Progenitor cell of endocrine pancreas (in vitro differentiated cells): ENCODE measurements around the gene PLPPR3. TPM values are rescaled to one million over a fixed set of nuclear protein-coding genes. Genes with fewer than 3 reads are reported as not detected.
"Not testable (repeated sequence)": the region's sequence is repeated elsewhere in the genome, so short reads cannot be mapped to it uniquely, and the experiment has no call there.

Experiments used
- DNase-seq: peaks from one replicate; pipeline ENCODE4 v3.0.0; 2021; ENCODE audit warnings: low spot score; ENCODE audit not compliant: unreplicated experiment
- H3K27ac Mint-ChIP-seq: 2 replicates; pipeline ENCODE4 v1.8.0; 2021; ENCODE audit warnings: mild to moderate bottlenecking, moderate library complexity, mixed read lengths
- H3K27me3 Mint-ChIP-seq: 2 replicates; pipeline ENCODE4 v1.8.0; 2021; ENCODE audit warnings: mixed read lengths
- H3K36me3 Mint-ChIP-seq: 2 replicates; pipeline ENCODE4 v1.8.0; 2022; ENCODE audit warnings: mixed read lengths; ENCODE audit not compliant: insufficient read depth
- H3K4me1 Mint-ChIP-seq: 2 replicates; pipeline ENCODE4 v1.8.0; 2021; ENCODE audit warnings: low read depth, mixed read lengths
- H3K4me3 Mint-ChIP-seq: 2 replicates; pipeline ENCODE4 v1.8.0; 2021; ENCODE audit warnings: low read depth, mild to moderate bottlenecking, moderate library complexity, mixed read lengths
- H3K9me3 Mint-ChIP-seq: 2 replicates; pipeline ENCODE4 v1.8.0; 2021; ENCODE audit warnings: low read depth, mixed read lengths
- total RNA-seq: library from RNA; stranded (reverse); gene quantifications from 2 replicates; pipeline ENCODE4 v1.2.1, GENCODE V29; 2021
- TF ChIP-seq, protein P1 (sequence below): fragments of 200-600 bp; sonication (generic); IDR thresholded peaks from one replicate; pipeline ENCODE4 v1.5.0; 2021; ENCODE audit warnings: antibody characterized with exemption, mild to moderate bottlenecking; ENCODE audit not compliant: unreplicated experiment

The PLPPR3 gene
- total RNA-seq, 1 donor from 2014 or later: 129 TPM

- no peak within 1 kb of the TSS for H3K4me3 Mint-ChIP-seq
- no peak within 1 kb of the TSS for H3K27ac Mint-ChIP-seq
- H3K4me1 Mint-ChIP-seq: no peaks in the 10 kb centered on the region
- no peaks in the 10 kb centered on the region for H3K9me3 Mint-ChIP-seq
- DNase-seq: no peak
- H3K36me3 Mint-ChIP-seq: no peaks in the 10 kb centered on the region
- H3K27me3 Mint-ChIP-seq: peaks cover 3% of the 10 kb centered on the region
- TF ChIP-seq, protein P1, sequence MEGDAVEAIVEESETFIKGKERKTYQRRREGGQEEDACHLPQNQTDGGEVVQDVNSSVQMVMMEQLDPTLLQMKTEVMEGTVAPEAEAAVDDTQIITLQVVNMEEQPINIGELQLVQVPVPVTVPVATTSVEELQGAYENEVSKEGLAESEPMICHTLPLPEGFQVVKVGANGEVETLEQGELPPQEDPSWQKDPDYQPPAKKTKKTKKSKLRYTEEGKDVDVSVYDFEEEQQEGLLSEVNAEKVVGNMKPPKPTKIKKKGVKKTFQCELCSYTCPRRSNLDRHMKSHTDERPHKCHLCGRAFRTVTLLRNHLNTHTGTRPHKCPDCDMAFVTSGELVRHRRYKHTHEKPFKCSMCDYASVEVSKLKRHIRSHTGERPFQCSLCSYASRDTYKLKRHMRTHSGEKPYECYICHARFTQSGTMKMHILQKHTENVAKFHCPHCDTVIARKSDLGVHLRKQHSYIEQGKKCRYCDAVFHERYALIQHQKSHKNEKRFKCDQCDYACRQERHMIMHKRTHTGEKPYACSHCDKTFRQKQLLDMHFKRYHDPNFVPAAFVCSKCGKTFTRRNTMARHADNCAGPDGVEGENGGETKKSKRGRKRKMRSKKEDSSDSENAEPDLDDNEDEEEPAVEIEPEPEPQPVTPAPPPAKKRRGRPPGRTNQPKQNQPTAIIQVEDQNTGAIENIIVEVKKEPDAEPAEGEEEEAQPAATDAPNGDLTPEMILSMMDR: no peak
These were observed 30.6 kb upstream of the PLPPR3 start, which contains the start of gene ELANE for GRCh38 chr19:852136-853013. Gene ELANE, plus strand, starts transcription at chr19:852303. Its CDS starts 26 bp downstream, at chr19:852329.

GRCh38 chr19:850979-851335 is 29.2 kb upstream of the PLPPR3 start:
- Mint-ChIP-seq H3K36me3 (no peaks in the 10 kb centered on the region), H3K27ac (no peak overlapping the region), H3K27me3 (peaks cover 11% of the 10 kb centered on the region), H3K4me3 (no peak overlapping the region), H3K9me3 (no peaks in the 10 kb centered on the region), H3K4me1 (no peaks in the 10 kb centered on the region)
- DNase-seq: no peak
- TF ChIP-seq, protein P1: no peak

DNA sequence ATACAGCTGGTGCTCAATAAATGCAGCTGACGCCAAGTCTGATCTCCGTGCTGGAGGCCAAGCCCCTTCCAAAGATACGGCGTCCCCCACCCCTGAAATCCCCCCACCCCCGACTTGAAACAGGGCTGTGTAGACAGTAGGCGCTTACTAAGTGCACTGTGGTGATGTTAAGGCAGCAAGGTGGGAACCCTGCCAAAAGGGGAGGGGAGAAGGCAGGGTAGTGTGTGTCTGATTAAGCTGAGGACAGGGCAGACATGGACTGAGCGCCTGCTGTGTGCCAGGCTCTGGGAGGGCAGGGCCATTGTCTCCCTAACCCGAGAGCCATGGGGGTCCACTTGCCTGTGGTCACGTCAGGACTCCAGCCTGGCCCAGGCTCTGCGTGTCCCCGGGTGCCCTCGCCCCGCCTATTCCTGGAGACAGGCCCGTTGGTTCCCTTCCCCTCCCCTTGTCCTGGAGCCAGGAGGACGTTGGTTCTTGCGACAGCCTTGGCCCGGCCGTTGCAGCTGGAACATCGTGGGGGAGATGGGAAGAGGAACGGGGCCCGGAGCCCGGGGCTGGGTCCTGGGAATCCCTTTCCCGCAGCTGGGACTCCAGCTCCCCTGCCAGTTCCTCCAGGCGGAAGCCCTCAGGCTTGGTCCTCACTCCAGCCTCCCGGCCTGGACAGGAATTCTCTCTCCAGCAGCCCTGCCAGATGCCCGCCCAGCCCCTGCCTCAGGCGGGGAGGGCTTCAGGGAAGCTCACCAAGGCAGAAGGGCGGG is 28.6 kb upstream of the PLPPR3 start:
- H3K4me1 Mint-ChIP-seq: no peaks in the 10 kb centered on the region
- no peak overlapping the region for H3K27ac Mint-ChIP-seq

GRCh38 chr19:849195-849594 is 27.4 kb upstream of the PLPPR3 start:
- not testable (repeated sequence) for H3K36me3 Mint-ChIP-seq

More for the DNA sequence above, 28.6 kb upstream of the PLPPR3 start:
- TF ChIP-seq, protein P1: no peak
- H3K36me3 Mint-ChIP-seq: no peaks in the 10 kb centered on the region
- H3K27me3 Mint-ChIP-seq: peaks cover 16% of the 10 kb centered on the region
- no peak for DNase-seq
- no peaks in the 10 kb centered on the region for H3K9me3 Mint-ChIP-seq
- H3K4me3 Mint-ChIP-seq: no peak overlapping the region

GRCh38 chr19:848386-848921 is 26.7 kb upstream of the PLPPR3 start:
- peaks cover 26% of the 10 kb centered on the region for H3K27me3 Mint-ChIP-seq
- H3K36me3 Mint-ChIP-seq: no peaks in the 10 kb centered on the region
- no peak overlapping the region for H3K4me3 Mint-ChIP-seq
- no peaks in the 10 kb centered on the region for H3K9me3 Mint-ChIP-seq
- DNase-seq: no peak
- H3K4me1 Mint-ChIP-seq: no peaks in the 10 kb centered on the region
- TF ChIP-seq, protein P1: no peak
- H3K27ac Mint-ChIP-seq: no peak overlapping the region

More at GRCh38 chr19:849195-849594, 27.4 kb upstream of the PLPPR3 start:
- H3K27me3 Mint-ChIP-seq: peaks cover 26% of the 10 kb centered on the region
- H3K4me1 Mint-ChIP-seq, DNase-seq, H3K4me3 Mint-ChIP-seq, H3K9me3 Mint-ChIP-seq, H3K27ac Mint-ChIP-seq: not testable (repeated sequence)
